ENCODE measurements around the gene MED19.
A peak's percentile ranks its signal among the peaks of the same experiment; 100 is the strongest.

Gene MED19

DNA sequence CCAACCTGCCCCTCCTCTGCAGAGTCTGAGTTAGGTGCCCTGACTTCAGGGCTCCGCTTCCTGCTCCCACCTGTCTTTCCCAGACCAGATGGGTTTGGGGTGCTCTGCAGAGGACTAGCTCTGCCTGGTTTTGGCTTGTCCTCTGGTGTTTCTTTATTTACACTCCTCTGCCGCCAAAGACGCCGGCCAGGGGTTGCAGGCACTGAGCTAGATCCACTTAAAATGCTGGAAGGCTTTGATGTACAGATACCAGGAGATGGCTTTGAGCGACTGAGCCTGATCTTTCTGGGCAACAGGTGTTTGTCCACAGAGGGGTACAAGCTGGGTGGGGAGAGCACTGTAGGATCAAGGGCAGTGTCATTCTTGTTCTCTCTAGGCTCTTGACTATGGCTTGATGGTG lies 33.2 kb upstream of the MED19 start:
- no peak overlapping the region for H3K4me3 ChIP-seq (ENCODE audit: low read depth, low read length)
- TF ChIP-seq, protein P1, sequence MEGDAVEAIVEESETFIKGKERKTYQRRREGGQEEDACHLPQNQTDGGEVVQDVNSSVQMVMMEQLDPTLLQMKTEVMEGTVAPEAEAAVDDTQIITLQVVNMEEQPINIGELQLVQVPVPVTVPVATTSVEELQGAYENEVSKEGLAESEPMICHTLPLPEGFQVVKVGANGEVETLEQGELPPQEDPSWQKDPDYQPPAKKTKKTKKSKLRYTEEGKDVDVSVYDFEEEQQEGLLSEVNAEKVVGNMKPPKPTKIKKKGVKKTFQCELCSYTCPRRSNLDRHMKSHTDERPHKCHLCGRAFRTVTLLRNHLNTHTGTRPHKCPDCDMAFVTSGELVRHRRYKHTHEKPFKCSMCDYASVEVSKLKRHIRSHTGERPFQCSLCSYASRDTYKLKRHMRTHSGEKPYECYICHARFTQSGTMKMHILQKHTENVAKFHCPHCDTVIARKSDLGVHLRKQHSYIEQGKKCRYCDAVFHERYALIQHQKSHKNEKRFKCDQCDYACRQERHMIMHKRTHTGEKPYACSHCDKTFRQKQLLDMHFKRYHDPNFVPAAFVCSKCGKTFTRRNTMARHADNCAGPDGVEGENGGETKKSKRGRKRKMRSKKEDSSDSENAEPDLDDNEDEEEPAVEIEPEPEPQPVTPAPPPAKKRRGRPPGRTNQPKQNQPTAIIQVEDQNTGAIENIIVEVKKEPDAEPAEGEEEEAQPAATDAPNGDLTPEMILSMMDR (IDR thresholded peaks at IDR 0.05; ENCODE audit: borderline replicate concordance, insufficient read depth, low read depth, low read length): no peak

DNA sequence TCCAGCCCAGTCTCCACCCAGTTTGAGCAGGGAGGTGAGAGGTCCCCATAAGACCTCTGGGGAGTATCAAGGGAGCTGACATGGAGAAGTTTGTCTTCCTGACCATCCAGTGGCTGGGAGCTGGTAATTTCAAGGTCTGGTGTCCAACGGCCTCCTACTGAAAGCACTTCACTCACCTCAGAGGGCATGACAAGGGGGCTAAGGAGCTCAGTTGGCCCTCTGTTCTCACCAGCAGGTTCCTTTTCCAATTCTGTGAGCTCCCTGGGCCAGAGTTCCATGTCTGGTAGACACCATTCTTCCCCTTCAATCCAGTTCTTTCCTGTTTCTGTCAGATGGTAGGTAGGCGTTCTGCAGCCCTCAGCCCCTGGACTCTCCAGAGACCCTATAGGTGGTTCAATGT lies 32.3 kb upstream of the MED19 start:
- TF ChIP-seq, protein P1 (IDR thresholded peaks at IDR 0.05; ENCODE audit: borderline replicate concordance, insufficient read depth, low read depth, low read length): no peak
- H3K4me3 ChIP-seq (ENCODE audit: low read depth, low read length): no peak overlapping the region

GRCh38 chr11:57742087-57742452 lies 30.1 kb upstream of the MED19 start:
- H3K4me3 ChIP-seq (ENCODE audit: low read depth, low read length): peak overlapping the region; percentile 95
- TF ChIP-seq, protein P1 (IDR thresholded peaks at IDR 0.05; ENCODE audit: borderline replicate concordance, insufficient read depth, low read depth, low read length): no peak

DNA sequence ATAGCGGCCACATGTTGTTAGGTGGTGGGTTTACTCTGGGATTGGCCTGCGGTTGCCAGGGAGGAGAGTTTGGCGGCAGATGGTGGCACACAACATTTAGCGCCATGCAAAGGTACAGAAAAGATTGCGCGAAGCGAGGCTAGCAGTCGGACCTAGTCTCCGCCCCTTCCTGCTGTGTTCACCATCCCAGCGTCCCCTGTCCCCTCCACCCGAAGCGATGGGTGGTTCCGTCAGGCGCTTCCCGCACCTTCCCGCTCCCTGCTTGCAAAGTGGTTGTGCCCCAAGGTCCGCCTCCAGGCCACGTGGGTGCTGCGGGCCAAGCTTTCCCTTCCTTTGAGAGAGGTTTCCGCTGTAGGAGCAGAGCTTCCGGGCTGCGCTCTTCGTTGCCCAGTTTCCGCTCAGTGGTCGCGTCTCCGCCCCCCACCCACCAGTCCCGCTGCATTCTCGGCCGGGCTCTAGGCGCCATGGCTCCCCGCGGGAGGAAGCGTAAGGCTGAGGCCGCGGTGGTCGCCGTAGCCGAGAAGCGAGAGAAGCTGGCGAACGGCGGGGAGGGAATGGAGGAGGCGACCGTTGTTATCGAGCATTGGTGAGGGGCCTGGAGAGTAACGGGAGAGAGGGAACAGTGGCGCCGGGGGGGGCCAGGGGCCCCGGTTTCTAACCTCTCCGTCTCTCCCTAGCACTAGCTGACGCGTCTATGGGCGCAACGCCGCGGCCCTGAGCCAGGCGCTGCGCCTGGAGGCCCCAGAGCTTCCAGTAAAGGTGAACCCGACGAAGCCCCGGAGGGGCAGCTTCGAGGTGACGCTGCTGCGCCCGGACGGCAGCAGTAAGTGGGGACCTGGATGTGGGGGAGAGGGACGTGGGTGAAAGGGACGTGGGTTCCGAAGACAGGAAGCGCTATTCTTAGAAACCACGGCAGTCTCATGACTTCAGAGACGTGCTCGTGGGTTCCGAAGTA lies 29.4 kb upstream of the MED19 start, which contains the start of gene SELENOH:
SELENOH (plus strand) TSS at position 360 of the 955 bp plus-strand sequence; CDS start at position 465, 105 bp downstream.
- TF ChIP-seq, protein P1 (IDR thresholded peaks at IDR 0.05; ENCODE audit: borderline replicate concordance, insufficient read depth, low read depth, low read length): no peak
- peak within 1 kb of the TSS; percentile 95 for H3K4me3 ChIP-seq (ENCODE audit: low read depth, low read length)

- TF ChIP-seq, protein P1 (IDR thresholded peaks at IDR 0.05; ENCODE audit: borderline replicate concordance, insufficient read depth, low read depth, low read length): no peak
- H3K4me3 ChIP-seq (ENCODE audit: low read depth, low read length): no peak overlapping the region
These were observed 23.7 kb upstream of the MED19 start for GRCh38 chr11:57735619-57736298.

DNA sequence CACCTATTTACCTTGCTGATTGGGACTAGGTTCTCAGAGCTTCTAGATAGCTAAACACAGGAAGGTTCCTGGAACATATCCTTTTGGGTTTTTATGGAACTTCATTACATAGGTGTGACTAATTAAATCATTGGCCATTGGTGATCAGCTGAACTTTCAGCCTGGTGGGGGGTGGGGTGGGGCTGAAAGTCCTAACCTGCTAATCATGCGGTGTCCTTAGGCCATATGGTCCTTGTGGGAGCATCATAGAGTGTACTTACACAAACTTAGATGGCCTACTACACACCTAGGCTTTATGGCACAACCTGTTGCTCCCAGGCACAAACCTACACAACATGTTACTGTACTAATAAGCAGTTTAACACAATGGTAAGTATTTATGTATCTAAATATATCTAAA lies 20.6 kb upstream of the MED19 start:
- TF ChIP-seq, protein P1 (IDR thresholded peaks at IDR 0.05; ENCODE audit: borderline replicate concordance, insufficient read depth, low read depth, low read length): no peak
- no peak overlapping the region for H3K4me3 ChIP-seq (ENCODE audit: low read depth, low read length)
